Measurements from ENCODE around the gene TPI1. TPM values are rescaled to one million over a fixed set of nuclear protein-coding genes. Genes with fewer than 3 reads are reported as not detected.
A peak's percentile ranks its signal among the peaks of the same experiment; 100 is the strongest.

The TPI1 gene
- total RNA-seq, result 100 to 1,000 TPM; 404 to 443 TPM

- Histone ChIP-seq H3K4me1 (replicated peaks) (peaks cover 16% of the 10 kb centered on the region), H3K27ac (peak within 1 kb of the TSS; percentile 91 to 97), H3K9me3 (no peaks in the 10 kb centered on the region), H3K36me3 (peaks cover 3 to 9% of the 10 kb centered on the region in 2 donors), H3K27me3 (replicated peaks; ENCODE audit: insufficient read depth) (no peaks in the 10 kb centered on the region), H3K4me3 (peak within 1 kb of the TSS; percentile 82 to 90)
- intact Hi-C loops (cut with DNase I), result no loop called here
- peak; percentile 97 for TF ChIP-seq POLR2A (IDR thresholded peaks at IDR 0.05)
- peak; percentile 90 for TF ChIP-seq POLR2AphosphoS5 (IDR thresholded peaks at IDR 0.05)
- peak in 1 of 4 experiments; percentile 14 for TF ChIP-seq CTCF (IDR thresholded peaks at IDR 0.05)
- under 1% methylated on average over 73 of the region's 86 CpGs for WGBS
- peak; percentile 86 for DNase-seq (ENCODE audit: low spot score)
Measured at GRCh38 chr12:6867413-6868210, at the start of gene TPI1. Gene TPI1, plus strand, starts transcription at chr12:6867531. Its CDS starts 36 bp downstream, at chr12:6867567.

- no peak for DNase-seq (ENCODE audit: low spot score)
- 92% methylated on average over 20 of the region's 20 CpGs for WGBS
- no peaks in the 10 kb centered on the region for H3K9me3 ChIP-seq
- H3K36me3 ChIP-seq, result no peaks in the 10 kb centered on the region
- intact Hi-C loops (cut with DNase I), result no loop called here
- H3K4me3 ChIP-seq, result no peak overlapping the region
- H3K4me1 ChIP-seq (replicated peaks), result no peaks in the 10 kb centered on the region
- no peaks in the 10 kb centered on the region for H3K27me3 ChIP-seq (replicated peaks; ENCODE audit: insufficient read depth)
- H3K27ac ChIP-seq, result no peak overlapping the region
- TF ChIP-seq POLR2A (IDR thresholded peaks at IDR 0.05), result no peak
- no peak for TF ChIP-seq POLR2AphosphoS5 (IDR thresholded peaks at IDR 0.05)
- no peak for TF ChIP-seq CTCF (IDR thresholded peaks at IDR 0.05)
Measured at GRCh38 chr12:6817662-6818157, 49.6 kb upstream of the TPI1 start.

GRCh38 chr12:6818222-6818621 lies 49.1 kb upstream of the TPI1 start:
- no peak for DNase-seq (ENCODE audit: low spot score)
- intact Hi-C loops (cut with DNase I), result no loop called here

GRCh38 chr12:6818645-6819044 lies 48.7 kb upstream of the TPI1 start:
- Histone ChIP-seq H3K4me3 (no peak overlapping the region), H3K27me3 (replicated peaks; ENCODE audit: insufficient read depth) (no peaks in the 10 kb centered on the region), H3K4me1 (replicated peaks) (no peaks in the 10 kb centered on the region), H3K27ac (no peak overlapping the region), H3K9me3 (no peaks in the 10 kb centered on the region), H3K36me3 (no peaks in the 10 kb centered on the region)
- no peak for DNase-seq (ENCODE audit: low spot score)
- WGBS, result 76% methylated on average over 5 of the region's 5 CpGs
- TF ChIP-seq POLR2A (IDR thresholded peaks at IDR 0.05), result no peak
- TF ChIP-seq POLR2AphosphoS5 (IDR thresholded peaks at IDR 0.05), result no peak
- TF ChIP-seq CTCF (IDR thresholded peaks at IDR 0.05), result no peak
- intact Hi-C loops (cut with DNase I), result no loop called here

More at GRCh38 chr12:6818222-6818621, 49.1 kb upstream of the TPI1 start:
- H3K27me3 ChIP-seq (replicated peaks; ENCODE audit: insufficient read depth), result no peaks in the 10 kb centered on the region
- no peak for TF ChIP-seq POLR2AphosphoS5 (IDR thresholded peaks at IDR 0.05)
- TF ChIP-seq CTCF (IDR thresholded peaks at IDR 0.05), result no peak
- no peak for TF ChIP-seq POLR2A (IDR thresholded peaks at IDR 0.05)
- no peaks in the 10 kb centered on the region for H3K4me1 ChIP-seq (replicated peaks)
- H3K27ac ChIP-seq, result no peak overlapping the region
- 63% methylated on average over 10 of the region's 10 CpGs for WGBS
- H3K36me3 ChIP-seq, result no peaks in the 10 kb centered on the region
- no peak overlapping the region for H3K4me3 ChIP-seq
- H3K9me3 ChIP-seq, result no peaks in the 10 kb centered on the region

Measured in prostate gland (tissue), 2 donors.